Measurements from ENCODE around the gene SRSF4. TPM values are rescaled to one million over a fixed set of nuclear protein-coding genes. Genes with fewer than 3 reads are reported as not detected.
A peak's percentile ranks its signal among the peaks of the same experiment; 100 is the strongest.
"Not testable (repeated sequence)": the region's sequence is repeated elsewhere in the genome, so short reads cannot be mapped to it uniquely, and the experiment has no call there.

SRSF4 gene
- total RNA-seq, 4 donors from 2014 or later, result 67.1 to 94.7 (median 85.2) TPM

DNA sequence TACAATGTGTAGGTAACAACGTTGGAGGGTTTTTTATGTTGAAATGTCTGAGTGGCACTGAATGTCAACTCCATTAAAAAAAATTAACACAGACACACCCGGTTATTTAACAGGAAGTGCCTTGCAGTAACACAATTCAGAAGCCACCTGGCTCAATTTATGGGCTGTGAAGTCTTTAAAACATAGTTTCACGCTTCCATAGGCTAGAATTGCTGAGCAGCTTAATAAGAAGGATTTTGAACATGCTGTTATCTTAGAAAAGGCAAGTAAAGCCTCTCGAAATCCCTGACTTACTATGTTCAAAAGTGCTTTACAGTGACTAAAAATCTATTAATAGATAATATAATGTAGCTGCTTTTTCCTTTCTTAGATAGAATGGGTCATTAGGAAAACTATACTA lies 19.7 kb downstream of the SRSF4 start:
- Histone ChIP-seq H3K4me1 (peaks cover 22 to 30% of the 10 kb centered on the region in 2 donors), H3K9me3 (no peaks in the 10 kb centered on the region), H3K27me3 (no peaks in the 10 kb centered on the region), H3K4me3 (replicated peaks in 1 of 3) (no peak overlapping the region), H3K36me3 (peaks cover 11 to 22% of the 10 kb centered on the region in 2 donors), H3K27ac (no peak overlapping the region)
- no peak for TF ChIP-seq CTCF (IDR thresholded peaks at IDR 0.05)
- no peak for TF ChIP-seq POLR2A (IDR thresholded peaks at IDR 0.05)
- intact Hi-C loops (cut with DNase I), result no loop called here
- no peak for DNase-seq
- WGBS, 2 donors, result 59 to 64% methylated on average over 4 of the region's 4 CpGs

DNA sequence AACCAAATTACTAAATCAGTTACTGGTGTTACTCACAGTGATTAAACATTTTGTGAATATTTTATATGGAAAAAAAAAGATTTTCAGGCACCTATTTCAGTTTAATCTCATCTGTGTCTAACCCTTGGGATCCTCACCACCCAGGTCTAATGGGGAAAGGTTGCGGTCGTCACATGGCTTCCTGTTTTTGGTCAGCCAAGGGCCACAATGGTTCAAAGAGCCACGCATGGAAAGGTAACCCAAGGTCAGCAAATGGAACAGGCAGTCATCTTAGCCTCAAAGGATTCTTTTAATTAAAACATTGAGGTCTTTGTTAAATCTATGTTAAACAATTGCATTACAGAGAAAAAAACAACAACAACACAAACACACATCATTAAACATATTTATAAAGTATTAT lies 21.9 kb downstream of the SRSF4 start:
- DNase-seq, result no peak
- Histone ChIP-seq H3K4me1 (peaks cover 23 to 24% of the 10 kb centered on the region in 2 donors), H3K36me3 (peaks cover 14 to 27% of the 10 kb centered on the region in 2 donors), H3K4me3 (replicated peaks in 1 of 3) (no peak overlapping the region), H3K9me3 (no peaks in the 10 kb centered on the region), H3K27me3 (no peaks in the 10 kb centered on the region), H3K27ac (no peak overlapping the region)
- WGBS, 2 donors, result 82 to 83% methylated on average over 3 of the region's 3 CpGs
- TF ChIP-seq POLR2A (IDR thresholded peaks at IDR 0.05) (no peak), CTCF (IDR thresholded peaks at IDR 0.05) (no peak)
- intact Hi-C loops (cut with DNase I), result no loop called here

- H3K36me3 ChIP-seq, result peaks cover 38 to 52% of the 10 kb centered on the region in 2 donors
- intact Hi-C loops (cut with DNase I), result no loop called here
- no peak overlapping the region for H3K4me3 ChIP-seq (replicated peaks in 1 of 3)
- H3K4me1 ChIP-seq, result peaks cover 20 to 23% of the 10 kb centered on the region in 2 donors
- TF ChIP-seq CTCF (IDR thresholded peaks at IDR 0.05) (no peak), POLR2A (IDR thresholded peaks at IDR 0.05) (no peak)
- H3K27ac ChIP-seq, result peak overlapping the region in 1 of 3 donors; percentile 36
- no peak for DNase-seq
- H3K9me3 ChIP-seq, result no peaks in the 10 kb centered on the region
- H3K27me3 ChIP-seq, result no peaks in the 10 kb centered on the region
- WGBS, 2 donors, result 69% methylated on average over 3 of the region's 3 CpGs
These were observed 24.5 kb downstream of the SRSF4 start for GRCh38 chr1:29157269-29157601.

DNA sequence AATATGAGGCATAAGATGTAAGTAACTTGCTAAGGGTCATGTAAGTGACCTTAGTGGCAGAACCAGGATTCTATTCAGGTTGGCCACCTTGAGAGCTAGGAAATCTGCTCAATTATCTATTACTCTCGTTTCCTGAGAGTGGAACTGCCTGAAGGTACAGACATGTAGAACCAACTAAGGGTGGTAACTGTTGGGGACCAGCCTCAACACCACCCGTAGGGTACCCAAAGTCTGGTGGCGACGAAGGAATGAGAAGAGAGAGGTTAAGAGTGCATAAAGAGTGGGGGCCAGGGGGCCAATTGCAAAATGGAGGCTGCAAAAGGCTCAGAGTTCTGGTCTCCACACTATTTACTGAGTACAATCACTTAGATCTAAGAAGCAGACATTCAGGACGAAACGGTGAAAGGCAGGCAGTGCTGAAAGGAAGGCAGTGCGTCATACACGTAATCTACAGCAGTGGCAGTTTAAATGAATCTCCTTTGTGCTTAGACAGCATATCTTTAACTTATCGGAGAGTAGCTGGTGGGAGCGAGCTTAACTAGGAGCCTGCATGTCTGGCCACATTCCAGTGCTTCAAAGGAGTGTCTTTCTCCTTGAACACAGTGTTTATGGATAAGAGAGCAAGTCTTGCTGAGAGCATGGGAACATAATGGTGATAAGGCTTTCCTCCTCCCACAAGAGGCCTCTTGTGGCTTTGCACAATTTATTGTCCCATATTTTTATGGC lies 25.0 kb downstream of the SRSF4 start:
- no peak for TF ChIP-seq POLR2A (IDR thresholded peaks at IDR 0.05)
- TF ChIP-seq CTCF (IDR thresholded peaks at IDR 0.05), result no peak
- Histone ChIP-seq H3K27me3 (no peaks in the 10 kb centered on the region), H3K4me1 (peaks cover 17 to 23% of the 10 kb centered on the region in 2 donors), H3K27ac (peak overlapping the region in 2 of 3 donors; percentile 35 to 36), H3K4me3 (replicated peaks in 1 of 3) (no peak overlapping the region), H3K36me3 (peaks cover 42 to 58% of the 10 kb centered on the region in 2 donors), H3K9me3 (no peaks in the 10 kb centered on the region)
- intact Hi-C loops (cut with DNase I), result no loop called here
- WGBS, 2 donors, result 45 to 48% methylated on average over 10 of the region's 10 CpGs
- DNase-seq, result peak in 1 of 2 donors; percentile 26

DNA sequence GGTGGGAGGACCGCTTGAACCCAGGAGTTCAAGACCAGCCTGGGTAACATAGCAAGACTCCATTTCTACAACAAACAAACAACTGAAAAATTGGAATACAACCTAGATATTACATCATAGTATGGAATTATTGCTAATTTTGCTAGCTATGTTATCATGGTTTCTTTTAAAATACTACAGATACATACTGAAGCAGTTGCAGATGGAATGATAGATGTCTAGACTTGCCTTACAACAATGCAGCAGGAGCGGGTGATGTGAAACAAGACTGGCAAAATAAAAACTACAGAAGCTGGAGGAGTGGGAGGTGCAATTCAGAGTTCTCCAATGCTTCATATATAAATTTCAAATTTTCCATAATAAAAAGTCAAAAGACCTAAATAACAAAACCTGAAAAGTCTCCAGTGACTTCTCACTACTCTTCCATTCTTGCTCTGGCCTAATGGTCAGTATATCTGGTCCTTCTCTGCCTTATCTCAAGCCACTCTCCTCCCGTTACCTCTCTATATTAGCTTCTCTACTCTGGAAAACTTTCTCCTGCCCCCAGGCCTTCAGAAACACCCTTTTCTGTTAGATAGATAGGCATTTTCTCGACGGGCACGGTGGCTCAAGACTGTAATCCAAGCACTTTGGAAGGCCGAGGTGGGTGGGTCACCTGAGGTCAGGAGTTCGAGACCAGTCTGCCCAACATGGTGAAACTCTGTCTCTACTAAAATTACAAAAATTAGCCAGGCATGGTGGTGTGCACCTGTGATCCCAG lies 29.5 kb downstream of the SRSF4 start:
- Histone ChIP-seq H3K27ac (no peak overlapping the region), H3K4me1 (peaks cover 12 to 17% of the 10 kb centered on the region in 2 donors), H3K4me3 (replicated peaks in 1 of 3) (no peak overlapping the region), H3K9me3 (no peaks in the 10 kb centered on the region), H3K27me3 (no peaks in the 10 kb centered on the region), H3K36me3 (peaks cover 75 to 79% of the 10 kb centered on the region in 2 donors)
- 94 to 96% methylated on average over 8 of the region's 8 CpGs for WGBS, 2 donors
- intact Hi-C loops (cut with DNase I), result no loop called here
- TF ChIP-seq POLR2A (IDR thresholded peaks at IDR 0.05), result no peak
- TF ChIP-seq CTCF (IDR thresholded peaks at IDR 0.05), result no peak
- DNase-seq, result no peak

- DNase-seq; H3K27ac ChIP-seq; intact Hi-C loops (cut with DNase I); H3K4me1 ChIP-seq; H3K9me3 ChIP-seq; H3K27me3 ChIP-seq; H3K4me3 ChIP-seq (replicated peaks in 1 of 3): not testable (repeated sequence)
- 97 to 98% methylated on average over 9 of the region's 9 CpGs for WGBS, 2 donors
- peaks cover 84 to 90% of the 10 kb centered on the region in 2 donors for H3K36me3 ChIP-seq
These were observed 31.4 kb downstream of the SRSF4 start for GRCh38 chr1:29150346-29150745.

All from thyroid gland (tissue), 4 donors.